Lung (tissue), 12 donors: ENCODE data around the gene WDR88. TPM values are rescaled to one million over a fixed set of nuclear protein-coding genes. Genes with fewer than 3 reads are reported as not detected.
"Not testable (repeated sequence)": the region's sequence is repeated elsewhere in the genome, so short reads cannot be mapped to it uniquely, and the experiment has no call there.

Source experiments
- ATAC-seq: fragments of 200-7000 bp; cut with Tn5 transposase; one replicate; pipeline ENCODE4 v1.9.1; 2020; ENCODE audit warnings: moderate number of reproducible peaks; ENCODE audit not compliant: insufficient read depth, low FRiP score
- DNase-seq, 3 donors: peaks; one replicate each; pipeline ENCODE4 v3.0.0-alpha.2; 2013 to 2017
- H3K27ac ChIP-seq, 2 donors: one replicate each; pipeline ENCODE4 v1.5.1; 2013; ENCODE audit warnings: mild to moderate bottlenecking in 2 of 2, moderate library complexity in 2 of 2, control low read depth in 1 of 2, inconsistent platforms in 1 of 2, low read depth in 1 of 2, low read length in 1 of 2
- H3K27me3 ChIP-seq, 3 donors: one replicate each; pipeline ENCODE4 v1.5.1; 2013; ENCODE audit warnings: low read length in 2 of 3; ENCODE audit not compliant: control insufficient read depth in 3 of 3, insufficient read depth in 3 of 3
- H3K36me3 ChIP-seq, 4 donors: one replicate each; pipeline ENCODE4 v1.5.1; 2013; ENCODE audit warnings: low read length in 4 of 4, mild to moderate bottlenecking in 1 of 4, moderate library complexity in 1 of 4; ENCODE audit not compliant: control insufficient read depth in 4 of 4, insufficient read depth in 4 of 4
- H3K4me1 ChIP-seq, 5 donors: one replicate each; pipeline ENCODE4 v1.5.1; 2013; ENCODE audit warnings: low read length in 5 of 5, mild to moderate bottlenecking in 2 of 5, moderate library complexity in 1 of 5; ENCODE audit not compliant: control insufficient read depth in 5 of 5, insufficient read depth in 5 of 5
- H3K4me3 ChIP-seq: one replicate; pipeline ENCODE4 v1.5.1; 2013; ENCODE audit warnings: mild to moderate bottlenecking, control low read depth, moderate library complexity
- H3K9ac ChIP-seq, 2 donors: one replicate each; pipeline ENCODE4 v1.5.1; 2013; ENCODE audit warnings: low read length in 2 of 2, control low read depth in 1 of 2; ENCODE audit not compliant: insufficient read depth in 1 of 2
- H3K9me3 ChIP-seq, 4 donors: one replicate each; pipeline ENCODE4 v1.5.1; 2013; ENCODE audit warnings: low read length in 3 of 4, mild to moderate bottlenecking in 1 of 4, moderate library complexity in 1 of 4; ENCODE audit not compliant: control insufficient read depth in 4 of 4, insufficient read depth in 3 of 4
- WGBS, 2 donors: extraction: QIAGEN DNeasy Blood & Tissue Kit; methylation state at CpG; one replicate each; pipeline ENCODE4 v1.1.7; 2013; 5-methylcytosine and 5-hydroxymethylcytosine counted together
- polyA plus RNA-seq, 2 donors: library from polyadenylated mRNA; stranded (reverse); fragments of 200-250 nt; gene quantifications; one replicate each; pipeline ENCODE4 v1.2.1, GENCODE V29; 2013
- total RNA-seq, 2 donors: library from RNA; depleted of rRNA in 1 of 2; stranded (reverse); fragments of >200 nt in 1 of 2; gene quantifications; one replicate each; pipeline ENCODE4 v1.2.1, GENCODE V29; 2014 to 2021
- TF ChIP-seq, protein P1 (sequence below): IDR thresholded peaks from 2 replicates; pipeline ENCODE4 v1.5.1; 2012; ENCODE audit warnings: mild to moderate bottlenecking; ENCODE audit errors: control extremely low read depth, extremely low read depth
- donor health status: control.
- donor health status: control.
- donor health status: Bipolar disorder and iron deficiency.
- donor health status: healthy.
- donor health status: DM: yes; HTN: yes; CAD: no.

The WDR88 gene
- total and polyA plus RNA-seq, 4 donors: not detected

GRCh38 chr19:33208904-33209849, 77.3 kb downstream of the WDR88 start:
- DNase-seq (peak in 1 of 3 donors; percentile 10), ATAC-seq (no peak)
- 86 to 91% methylated on average over 24 of the region's 24 CpGs for WGBS, 2 donors
- Histone ChIP-seq H3K9ac (no peak overlapping the region), H3K4me3 (no peak overlapping the region), H3K9me3 (no peaks in the 10 kb centered on the region), H3K4me1 (peaks cover 0 to 8% (median 0%) of the 10 kb centered on the region in 5 donors), H3K27ac (no peak overlapping the region), H3K27me3 (no peaks in the 10 kb centered on the region), H3K36me3 (peaks cover 0 to 14% (median 2%) of the 10 kb centered on the region in 4 donors)
- TF ChIP-seq, protein P1, sequence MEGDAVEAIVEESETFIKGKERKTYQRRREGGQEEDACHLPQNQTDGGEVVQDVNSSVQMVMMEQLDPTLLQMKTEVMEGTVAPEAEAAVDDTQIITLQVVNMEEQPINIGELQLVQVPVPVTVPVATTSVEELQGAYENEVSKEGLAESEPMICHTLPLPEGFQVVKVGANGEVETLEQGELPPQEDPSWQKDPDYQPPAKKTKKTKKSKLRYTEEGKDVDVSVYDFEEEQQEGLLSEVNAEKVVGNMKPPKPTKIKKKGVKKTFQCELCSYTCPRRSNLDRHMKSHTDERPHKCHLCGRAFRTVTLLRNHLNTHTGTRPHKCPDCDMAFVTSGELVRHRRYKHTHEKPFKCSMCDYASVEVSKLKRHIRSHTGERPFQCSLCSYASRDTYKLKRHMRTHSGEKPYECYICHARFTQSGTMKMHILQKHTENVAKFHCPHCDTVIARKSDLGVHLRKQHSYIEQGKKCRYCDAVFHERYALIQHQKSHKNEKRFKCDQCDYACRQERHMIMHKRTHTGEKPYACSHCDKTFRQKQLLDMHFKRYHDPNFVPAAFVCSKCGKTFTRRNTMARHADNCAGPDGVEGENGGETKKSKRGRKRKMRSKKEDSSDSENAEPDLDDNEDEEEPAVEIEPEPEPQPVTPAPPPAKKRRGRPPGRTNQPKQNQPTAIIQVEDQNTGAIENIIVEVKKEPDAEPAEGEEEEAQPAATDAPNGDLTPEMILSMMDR: no peak

- not testable (repeated sequence) for H3K4me3 ChIP-seq, H3K9ac ChIP-seq, H3K27me3 ChIP-seq, H3K27ac ChIP-seq, H3K9me3 ChIP-seq, DNase-seq, H3K4me1 ChIP-seq, ATAC-seq
- WGBS, 2 donors: 94 to 96% methylated on average over 7 of the region's 7 CpGs
- peaks cover 0 to 10% (median under 1%) of the 10 kb centered on the region in 4 donors for H3K36me3 ChIP-seq
These were observed 77.9 kb downstream of the WDR88 start for GRCh38 chr19:33209850-33210230.

- no peak for ATAC-seq
- DNase-seq: no peak
These were observed 78.5 kb downstream of the WDR88 start for GRCh38 chr19:33210266-33210940.

More at GRCh38 chr19:33210266-33210940, 78.5 kb downstream of the WDR88 start:
- Histone ChIP-seq H3K4me1 (peaks cover 0 to 8% (median 0%) of the 10 kb centered on the region in 5 donors), H3K36me3 (peaks cover 0 to 10% (median under 1%) of the 10 kb centered on the region in 4 donors), H3K27ac (no peak overlapping the region), H3K27me3 (no peaks in the 10 kb centered on the region), H3K4me3 (no peak overlapping the region), H3K9me3 (no peaks in the 10 kb centered on the region), H3K9ac (no peak overlapping the region)
- 89 to 91% methylated on average over 20 to 22 of the region's 22 CpGs for WGBS, 2 donors
- TF ChIP-seq, protein P1: no peak
